DMS114 treated with DMSO at 0.1 percent for 48 hours (cell line): Measurements from ENCODE around the gene ABCD1.
"Not testable (repeated sequence)": the region's sequence is repeated elsewhere in the genome, so short reads cannot be mapped to it uniquely, and the experiment has no call there.

Source experiments
- DNase-seq: peaks from one replicate; lab custom pipeline; 2025; ENCODE audit not compliant: unreplicated experiment; lab: John Stamatoyannopoulos, UW

The ABCD1 gene

GRCh38 chrX:153724252-153725038 lies at the start of gene ABCD1, which contains the start of gene BCAP31:
TSS of gene ABCD1 (plus strand) at chrX:153724856. CDS start at chrX:153725267, 411 bp downstream.
TSS of gene BCAP31 (minus strand) at chrX:153724387. CDS start at chrX:153723244, 1,143 bp downstream.
- peak; percentile 40 for DNase-seq

- DNase-seq, result no peak
Measured at GRCh38 chrX:153681175-153681574, 43.5 kb upstream of the ABCD1 start.

- DNase-seq, result not testable (repeated sequence)
Measured at GRCh38 chrX:153683486-153683885, 41.2 kb upstream of the ABCD1 start.

GRCh38 chrX:153684467-153685155 lies 40.0 kb upstream of the ABCD1 start:
- no peak for DNase-seq

- DNase-seq, result no peak
Measured at GRCh38 chrX:153685156-153685536, 39.5 kb upstream of the ABCD1 start.

GRCh38 chrX:153685751-153686696 lies 38.6 kb upstream of the ABCD1 start:
- DNase-seq, result no peak

GRCh38 chrX:153686711-153687110 lies 37.9 kb upstream of the ABCD1 start:
- no peak for DNase-seq

DNA sequence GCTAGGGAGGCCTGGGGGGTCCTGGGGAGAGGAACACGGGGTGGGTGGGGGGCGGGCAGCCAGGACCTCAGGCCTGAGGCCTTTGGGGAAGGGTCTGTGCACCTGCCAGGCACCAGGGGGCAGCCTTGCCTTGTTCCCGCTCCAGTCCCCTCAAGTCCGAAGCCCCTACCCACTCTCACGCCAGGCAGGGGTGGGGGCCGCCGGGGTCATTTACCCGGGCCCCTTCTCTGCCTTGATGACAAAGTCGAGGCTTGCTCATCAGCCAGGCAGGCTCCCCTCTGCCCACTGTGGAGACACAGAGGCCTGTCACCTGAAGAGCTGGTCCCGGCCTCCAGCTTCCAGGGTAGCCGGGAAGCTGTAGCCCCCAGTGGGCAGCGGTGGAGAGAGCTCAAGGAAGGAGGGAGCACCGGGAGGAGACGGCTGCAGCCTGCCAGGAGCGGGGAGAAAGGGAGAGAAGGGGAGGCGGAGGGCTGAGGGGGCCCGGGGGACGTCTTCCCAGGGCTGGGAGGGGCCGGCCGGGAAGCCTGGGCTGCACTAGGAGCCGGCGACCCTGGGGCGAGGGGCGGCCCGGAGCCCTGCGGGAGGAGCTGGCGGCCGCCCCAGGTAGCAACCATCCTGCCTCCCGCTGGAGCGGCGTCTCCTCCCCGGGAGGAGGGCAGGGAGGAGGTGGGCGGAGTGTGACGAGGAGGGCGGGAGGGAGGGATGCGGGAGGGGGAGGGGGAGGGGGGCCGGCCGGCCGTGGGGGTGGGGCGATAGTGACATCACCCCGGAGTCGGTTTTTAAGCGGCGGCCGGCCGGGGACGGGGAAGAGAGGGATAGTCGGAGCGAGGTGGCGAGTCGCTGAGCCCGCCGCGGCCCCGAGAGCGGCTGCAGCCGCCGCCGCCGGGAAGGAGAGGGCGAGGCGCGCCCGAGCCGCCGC lies 37.3 kb upstream of the ABCD1 start, which contains the start of gene SLC6A8:
Gene SLC6A8, plus strand, starts transcription at position 806 of the 919 bp plus-strand sequence. CDS start 649 bp downstream, outside the sequence.
- DNase-seq, result no peak

DNA sequence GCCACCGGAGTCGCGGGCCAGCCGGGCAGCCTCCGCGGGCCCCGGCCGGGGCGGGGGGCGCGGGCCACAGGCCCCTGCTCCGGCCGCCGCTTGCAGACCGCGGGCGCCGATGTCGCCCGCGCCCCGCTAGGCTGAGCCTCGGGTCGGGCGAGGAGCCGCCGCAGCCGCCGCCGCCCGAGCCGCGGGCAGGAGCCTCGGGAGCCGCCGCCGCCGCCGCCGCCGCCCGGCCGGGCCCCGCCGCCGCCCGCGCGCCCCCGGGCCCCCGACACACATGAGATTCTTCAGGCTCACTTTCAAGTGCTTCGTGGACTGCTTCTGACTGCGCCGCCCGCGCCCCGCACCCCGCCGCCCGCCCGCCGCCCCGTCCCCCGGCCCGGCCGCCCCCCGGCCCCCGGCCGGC lies 36.6 kb upstream of the ABCD1 start:
- no peak for DNase-seq

- no peak for DNase-seq
Measured at GRCh38 chrX:153688506-153688905, 36.1 kb upstream of the ABCD1 start.

DNA sequence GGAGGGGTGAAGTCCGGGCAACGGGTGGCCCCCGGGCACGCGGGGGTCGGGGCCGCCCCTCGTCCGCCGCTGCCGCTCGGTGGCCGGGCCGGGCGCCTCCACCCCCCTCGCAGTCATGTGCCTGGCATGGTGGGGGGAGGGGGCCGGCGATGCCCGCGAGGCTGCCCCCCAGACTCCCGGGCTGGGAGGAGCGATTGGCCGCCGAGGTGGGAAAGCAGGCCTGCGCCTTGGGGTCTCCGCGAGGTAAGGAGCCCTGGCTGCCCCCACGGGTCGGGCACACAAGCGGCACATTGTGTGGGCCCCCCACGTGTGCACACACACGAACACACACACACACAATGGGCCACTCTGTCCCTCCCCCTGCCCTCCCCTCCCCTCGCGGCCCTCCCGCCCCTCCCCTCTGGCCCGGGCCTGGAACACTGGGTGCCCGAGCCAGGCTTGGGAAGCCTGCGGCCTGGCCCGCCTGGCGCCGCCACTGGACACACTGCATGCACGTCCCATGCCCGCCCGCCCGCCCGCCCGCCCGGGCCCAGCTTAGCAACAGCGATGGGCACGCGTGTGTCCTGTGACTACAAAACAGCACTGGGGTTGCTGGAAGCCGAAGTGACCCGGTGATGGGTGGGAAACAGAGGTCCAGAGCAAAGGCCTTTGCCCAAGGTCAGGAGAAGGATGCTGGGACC lies 35.6 kb upstream of the ABCD1 start:
- DNase-seq, result no peak

- DNase-seq, result no peak
Measured at GRCh38 chrX:153689654-153690465, 34.8 kb upstream of the ABCD1 start.

DNA sequence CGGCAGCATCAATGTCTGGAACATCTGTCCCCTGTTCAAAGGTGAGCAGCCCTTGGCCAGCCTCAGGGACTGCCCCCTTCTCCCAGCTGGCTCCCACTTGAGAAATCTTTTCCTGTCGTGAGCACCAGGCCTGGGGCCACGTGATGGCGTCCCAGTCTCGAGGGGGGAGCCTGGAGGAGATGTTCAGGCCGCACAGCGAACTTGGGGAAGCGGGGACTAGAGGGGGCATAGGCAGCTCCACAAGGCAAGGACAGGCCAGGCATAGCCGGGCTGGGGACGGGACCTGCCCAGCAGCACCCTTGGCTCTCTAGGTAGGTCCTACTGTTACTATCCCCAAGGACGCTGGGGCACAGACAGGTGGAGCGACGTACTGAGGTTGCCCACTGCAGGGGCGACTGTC lies 34.2 kb upstream of the ABCD1 start:
- DNase-seq, result no peak

GRCh38 chrX:153691032-153691827 lies 33.4 kb upstream of the ABCD1 start:
- DNase-seq, result not testable (repeated sequence)

GRCh38 chrX:153692003-153692402 lies 32.7 kb upstream of the ABCD1 start:
- no peak for DNase-seq

GRCh38 chrX:153692611-153693156 lies 32.0 kb upstream of the ABCD1 start:
- DNase-seq, result no peak
